Liver (tissue), 9 donors: Measurements from ENCODE around the gene RNF152. TPM values are rescaled to one million over a fixed set of nuclear protein-coding genes. Genes with fewer than 3 reads are reported as not detected.

Experiments used
- DNase-seq: peaks from one replicate; pipeline ENCODE4 v3.0.0-alpha.2; 2017; ENCODE audit warnings: low spot score
- H3K27ac ChIP-seq, 2 donors: one replicate each; pipeline ENCODE4 v1.7.0; 2013; ENCODE audit warnings: inconsistent platforms in 2 of 2, low read length in 2 of 2, control low read depth in 1 of 2, low read depth in 1 of 2, mild to moderate bottlenecking in 1 of 2
- H3K27me3 ChIP-seq, 4 donors: one replicate each; pipeline versions ENCODE4 v1.6.1 to v1.7.0; 2013; ENCODE audit warnings: low read length in 3 of 4, inconsistent platforms in 1 of 4, mild to moderate bottlenecking in 1 of 4, moderate library complexity in 1 of 4; ENCODE audit not compliant: control insufficient read depth in 4 of 4, insufficient read depth in 4 of 4
- H3K36me3 ChIP-seq, 4 donors: one replicate each; pipeline versions ENCODE4 v1.6.1 to v1.7.0; 2013; ENCODE audit warnings: low read length in 3 of 4, mild to moderate bottlenecking in 3 of 4, low read depth in 1 of 4, moderate library complexity in 1 of 4; ENCODE audit not compliant: control insufficient read depth in 4 of 4, insufficient read depth in 3 of 4
- H3K4me1 ChIP-seq, 4 donors: one replicate each; pipeline versions ENCODE4 v1.6.1 to v1.7.0; 2013; ENCODE audit warnings: low read length in 3 of 4, mild to moderate bottlenecking in 3 of 4, moderate library complexity in 1 of 4; ENCODE audit not compliant: control insufficient read depth in 4 of 4, insufficient read depth in 4 of 4
- H3K4me3 ChIP-seq, 3 donors: one replicate each; pipeline versions ENCODE4 v1.6.1 to v1.7.0; 2013; ENCODE audit warnings: low read length in 3 of 3, control low read depth in 1 of 3, low read depth in 1 of 3, mild to moderate bottlenecking in 1 of 3
- H3K9ac ChIP-seq, 2 donors: one replicate each; pipeline ENCODE4 v1.7.0; 2013; ENCODE audit warnings: low read length in 2 of 2, mild to moderate bottlenecking in 2 of 2, moderate library complexity in 2 of 2, control low read depth in 1 of 2, low read depth in 1 of 2
- H3K9me3 ChIP-seq, 4 donors: one replicate each; pipeline versions ENCODE4 v1.6.1 to v1.7.0; 2013; ENCODE audit warnings: low read length in 3 of 4; ENCODE audit not compliant: control insufficient read depth in 4 of 4
- ATF3 ChIP-seq: IDR thresholded peaks from 2 replicates; pipeline ENCODE4 v1.6.1; 2016; ENCODE audit warnings: antibody characterized with exemption
- CTCF ChIP-seq: fragments of 150-350 bp; IDR thresholded peaks from 2 replicates; pipeline ENCODE4 v1.5.1; 2017; ENCODE audit warnings: improper control_type of control experiment, low read depth, low read length; ENCODE audit not compliant: missing input control
- EGR1 ChIP-seq, 2 donors: IDR thresholded peaks; 2 replicates each; pipeline ENCODE4 v1.6.1; 2016 to 2018; ENCODE audit warnings: antibody characterized with exemption in 2 of 2, low read depth in 2 of 2
- FOXA1 ChIP-seq: IDR thresholded peaks from 2 replicates; pipeline ENCODE4 v1.6.1; 2016; ENCODE audit warnings: antibody characterized with exemption
- FOXA2 ChIP-seq: IDR thresholded peaks from 2 replicates; pipeline ENCODE4 v1.6.1; 2016; ENCODE audit warnings: antibody characterized with exemption
- HNF4A ChIP-seq, 2 donors: conservative IDR thresholded peaks; 2 replicates each; pipeline ENCODE4 v1.6.1; 2016; ENCODE audit warnings: antibody characterized with exemption in 2 of 2, mild to moderate bottlenecking in 2 of 2
- HNF4G ChIP-seq: IDR thresholded peaks from 2 replicates; pipeline ENCODE4 v1.6.1; 2016; ENCODE audit warnings: antibody characterized with exemption
- JUND ChIP-seq, 2 donors: IDR thresholded peaks; 2 replicates each; pipeline ENCODE4 v1.6.1; 2016; ENCODE audit warnings: antibody characterized with exemption in 2 of 2
- MAX ChIP-seq: IDR thresholded peaks from 2 replicates; pipeline ENCODE4 v1.6.1; 2016; ENCODE audit warnings: antibody characterized with exemption
- NR2F2 ChIP-seq: IDR thresholded peaks from 2 replicates; pipeline ENCODE4 v1.6.1; 2016; ENCODE audit warnings: antibody characterized with exemption
- RAD21 ChIP-seq, 2 donors: IDR thresholded peaks; 2 replicates each; pipeline ENCODE4 v1.6.1; 2016; ENCODE audit warnings: antibody characterized with exemption in 2 of 2, mild to moderate bottlenecking in 2 of 2
- REST ChIP-seq: IDR thresholded peaks from 2 replicates; pipeline ENCODE4 v1.6.1; 2016; ENCODE audit warnings: antibody characterized with exemption, mild to moderate bottlenecking
- RXRA ChIP-seq, 2 donors: IDR thresholded peaks; 2 replicates each; pipeline ENCODE4 v1.6.1; 2017 to 2018; ENCODE audit warnings: antibody characterized with exemption in 2 of 2, mild to moderate bottlenecking in 1 of 2
- SP1 ChIP-seq: IDR thresholded peaks from 2 replicates; pipeline ENCODE4 v1.6.1; 2018; ENCODE audit warnings: antibody characterized with exemption, mild to moderate bottlenecking
- TAF1 ChIP-seq: conservative IDR thresholded peaks from 2 replicates; pipeline ENCODE4 v1.6.1; 2016; ENCODE audit warnings: antibody characterized with exemption, mild to moderate bottlenecking
- YY1 ChIP-seq: IDR thresholded peaks from 2 replicates; pipeline ENCODE4 v1.6.1; 2016; ENCODE audit warnings: antibody characterized with exemption, mild to moderate bottlenecking
- ZBTB33 ChIP-seq: IDR thresholded peaks from 2 replicates; pipeline ENCODE4 v1.6.1; 2016; ENCODE audit warnings: antibody characterized with exemption
- WGBS: extraction: QIAGEN DNeasy Blood & Tissue Kit; methylation state at CpG from one replicate; pipeline ENCODE4 v1.1.7; 2013; 5-methylcytosine and 5-hydroxymethylcytosine counted together
- polyA plus RNA-seq, 2 donors: library from polyadenylated mRNA; stranded (reverse) in 1 of 2; unstranded in 1 of 2; fragments of 200-250 nt in 1 of 2; fragments of >200 nt in 1 of 2; fragmentation: Nextera tagmentation in 1 of 2; extraction: Ambion mirVana in 1 of 2; gene quantifications; one replicate each; pipeline versions ENCODE4 v1.2.1 to v1.2.3, GENCODE V29; 2013 to 2015
- total RNA-seq, 2 donors: library from RNA; depleted of rRNA; stranded (reverse); fragments of >200 nt; gene quantifications; one replicate each; pipeline ENCODE4 v1.2.3, GENCODE V29; 2014
- donor health status: healthy.
- donor health status: healthy.
- donor health status: healthy.
- donor health status: healthy.
- donor health status: healthy.

Gene RNF152
- total and polyA plus RNA-seq, 4 donors, result 6.8 to 115 (median 10.6) TPM

- TF ChIP-seq NR2F2 (no peak), REST (no peak), ZBTB33 (no peak), YY1 (no peak), MAX (no peak), HNF4G (no peak), RAD21 (IDR thresholded peaks at IDR 0.05) (no peak), RXRA (IDR thresholded peaks at IDR 0.05) (no peak), FOXA2 (no peak), FOXA1 (no peak), TAF1 (no peak), SP1 (no peak), ATF3 (no peak)
- H3K27ac ChIP-seq, result no peak overlapping the region
- no peaks in the 10 kb centered on the region for H3K9me3 ChIP-seq
- WGBS, result 95% methylated on average over 9 of the region's 9 CpGs
- no peak overlapping the region for H3K9ac ChIP-seq
- H3K36me3 ChIP-seq, result peaks cover 0 to 8% (median 3%) of the 10 kb centered on the region in 4 donors
- no peak for DNase-seq
- no peaks in the 10 kb centered on the region for H3K27me3 ChIP-seq
- H3K4me1 ChIP-seq, result peaks cover 0 to 6% (median 0%) of the 10 kb centered on the region in 4 donors
- no peak overlapping the region for H3K4me3 ChIP-seq
Observed at GRCh38 chr18:61859113-61859512, 33.7 kb downstream of the RNF152 start.

- H3K27ac ChIP-seq, result no peak overlapping the region
- TF ChIP-seq SP1 (no peak), JUND (IDR thresholded peaks at IDR 0.05) (no peak), FOXA1 (no peak), EGR1 (IDR thresholded peaks at IDR 0.05; ENCODE audit: low read depth in 2 of 2) (no peak), TAF1 (no peak), FOXA2 (no peak), HNF4G (no peak), CTCF (no peak), HNF4A (conservative IDR thresholded peaks at IDR 0.05) (no peak), REST (no peak)
- 87% methylated on average over 4 of the region's 4 CpGs for WGBS
Observed at GRCh38 chr18:61856678-61857077, 36.1 kb downstream of the RNF152 start.

More at GRCh38 chr18:61856678-61857077, 36.1 kb downstream of the RNF152 start:
- no peak overlapping the region for H3K9ac ChIP-seq
- H3K27me3 ChIP-seq, result no peaks in the 10 kb centered on the region
- no peak for DNase-seq
- no peaks in the 10 kb centered on the region for H3K9me3 ChIP-seq
- H3K36me3 ChIP-seq, result peaks cover 0 to 8% (median 3%) of the 10 kb centered on the region in 4 donors
- H3K4me1 ChIP-seq, result peaks cover 0 to 8% (median 0%) of the 10 kb centered on the region in 4 donors
- H3K4me3 ChIP-seq, result no peak overlapping the region
